GM23338 (cell line): ENCODE data around the gene NUCKS1. TPM values are rescaled to one million over a fixed set of nuclear protein-coding genes. Genes with fewer than 3 reads are reported as not detected.

ENCODE experiments used
- ATAC-seq: fragments of 200-7000 bp; cut with Tn5 transposase; 3 replicates; pipeline ENCODE4 v1.9.1; 2020
- DNase-seq: peaks from one replicate; pipeline ENCODE4 v3.0.0-alpha.2; 2015; ENCODE audit warnings: low spot score
- H2AFZ ChIP-seq: fragments of 200-600 bp; sonication (generic); 2 replicates; pipeline ENCODE4 v1.8.0; 2016; ENCODE audit warnings: antibody characterized with exemption, mild to moderate bottlenecking, moderate library complexity
- H3F3A ChIP-seq: fragments of 200-600 bp; sonication (generic); replicated peaks from 2 replicates; pipeline ENCODE4 v1.8.0; 2017; ENCODE audit warnings: antibody characterized with exemption, mixed run types, low read depth
- H3K27ac ChIP-seq: fragments of 200-600 bp; sonication (generic); 2 replicates; pipeline ENCODE4 v1.6.1; 2016; ENCODE audit warnings: low read depth
- H3K27me3 ChIP-seq: fragments of 200-600 bp; sonication (generic); 2 replicates; pipeline ENCODE4 v1.8.0; 2016; ENCODE audit warnings: mild to moderate bottlenecking, mixed run types, moderate library complexity; ENCODE audit not compliant: insufficient read depth
- H3K36me3 ChIP-seq: fragments of 200-600 bp; sonication (generic); 2 replicates; pipeline ENCODE4 v1.8.0; 2016; ENCODE audit warnings: mild to moderate bottlenecking; ENCODE audit not compliant: insufficient read depth
- H3K4me1 ChIP-seq: fragments of 200-600 bp; sonication (generic); 2 replicates; pipeline ENCODE4 v1.8.0; 2016; ENCODE audit warnings: mild to moderate bottlenecking, moderate library complexity; ENCODE audit not compliant: insufficient read depth
- H3K4me2 ChIP-seq: fragments of 200-600 bp; sonication (generic); 2 replicates; pipeline ENCODE4 v1.7.1; 2017; ENCODE audit warnings: mixed run types
- H3K4me3 ChIP-seq: fragments of 200-600 bp; sonication (generic); 2 replicates; pipeline ENCODE4 v1.6.1; 2016; ENCODE audit warnings: mixed run types
- H3K79me2 ChIP-seq: fragments of 200-600 bp; sonication (generic); replicated peaks from 2 replicates; pipeline ENCODE4 v1.8.0; 2017; ENCODE audit warnings: mild to moderate bottlenecking; ENCODE audit not compliant: insufficient read depth
- H3K9me2 ChIP-seq: fragments of 200-600 bp; sonication (generic); 2 replicates; pipeline ENCODE4 v1.8.0; 2017; ENCODE audit not compliant: insufficient read depth
- H4K20me1 ChIP-seq: fragments of 200-600 bp; sonication (generic); replicated peaks from 2 replicates; pipeline ENCODE4 v1.8.0; 2017; ENCODE audit warnings: mild to moderate bottlenecking; ENCODE audit not compliant: insufficient read depth
- H3K27ac Mint-ChIP-seq: 2 replicates; pipeline ENCODE4 v1.8.0; 2020; ENCODE audit warnings: inconsistent platforms, mild to moderate bottlenecking, moderate library complexity, mixed read lengths
- H3K27me3 Mint-ChIP-seq: 3 replicates; pipeline ENCODE4 v1.8.0; 2022; ENCODE audit warnings: low read depth, mild to moderate bottlenecking, moderate library complexity, mixed read lengths, inconsistent platforms; ENCODE audit not compliant: insufficient read depth, poor library complexity
- H3K36me3 Mint-ChIP-seq: 3 replicates; pipeline ENCODE4 v1.8.0; 2021; ENCODE audit warnings: low read depth, mild to moderate bottlenecking, inconsistent platforms, moderate library complexity, mixed read lengths
- H3K4me1 Mint-ChIP-seq: 3 replicates; pipeline ENCODE4 v1.8.0; 2020; ENCODE audit warnings: mild to moderate bottlenecking, inconsistent platforms, mixed read lengths
- H3K4me3 Mint-ChIP-seq: 3 replicates; pipeline ENCODE4 v1.8.0; 2021; ENCODE audit warnings: moderate library complexity, mild to moderate bottlenecking, inconsistent platforms, mixed read lengths
- H3K9me3 Mint-ChIP-seq: 3 replicates; pipeline ENCODE4 v1.8.0; 2020; ENCODE audit warnings: moderate library complexity, mild to moderate bottlenecking, inconsistent platforms, mixed read lengths
- CREB1 ChIP-seq: fragments of 250-450 bp; sonication (Bioruptor Pico); IDR thresholded peaks from 2 replicates; pipeline ENCODE4 v1.5.0; 2020; ENCODE audit warnings: low read depth, mild to moderate bottlenecking, moderate library complexity
- CTCF ChIP-seq, 2 experiments: fragments of 200-600 bp in 1 of 2; sonication (generic) in 1 of 2; conservative IDR thresholded peaks; 2 replicates each; pipeline versions ENCODE4 v1.5.1 to v1.6.1; 2016 to 2017; ENCODE audit warnings: antibody characterized with exemption in 2 of 2, low read depth in 2 of 2, mild to moderate bottlenecking in 2 of 2, moderate library complexity in 1 of 2
- EZH2 ChIP-seq: fragments of 200-600 bp; sonication (generic); IDR thresholded peaks from one replicate; pipeline ENCODE4 v1.8.0; 2017; ENCODE audit warnings: antibody characterized with exemption, mild to moderate bottlenecking, low read depth; ENCODE audit not compliant: unreplicated experiment
- EZH2phosphoT487 ChIP-seq: fragments of 200-600 bp; sonication (generic); IDR thresholded peaks from one replicate; pipeline ENCODE4 v1.8.1; 2018; ENCODE audit warnings: antibody characterized with exemption; ENCODE audit not compliant: unreplicated experiment
- NANOG ChIP-seq: IDR thresholded peaks from 2 replicates; pipeline ENCODE4 v1.6.1; 2016; ENCODE audit warnings: antibody characterized with exemption, borderline replicate concordance
- POLR2AphosphoS5 ChIP-seq: IDR thresholded peaks from 2 replicates; pipeline ENCODE4 v1.6.1; 2016; ENCODE audit warnings: antibody characterized with exemption, low read depth
- REST ChIP-seq: IDR thresholded peaks from one replicate; pipeline ENCODE4 v1.6.1; 2018; ENCODE audit warnings: antibody characterized with exemption; ENCODE audit not compliant: unreplicated experiment
- ZNF114 ChIP-seq: fragments of 250-450 bp; sonication (Bioruptor Pico); IDR thresholded peaks from 2 replicates; pipeline ENCODE4 v1.5.0; 2020; ENCODE audit warnings: mild to moderate bottlenecking, moderate library complexity
- ZNF331 ChIP-seq: fragments of 250-450 bp; sonication (Bioruptor Pico); IDR thresholded peaks from 2 replicates; pipeline ENCODE4 v1.5.0; 2020; ENCODE audit warnings: low read depth, mild to moderate bottlenecking, moderate library complexity
- polyA plus RNA-seq: library from polyadenylated mRNA; unstranded; fragments of >200 nt; fragmentation: Nextera tagmentation; extraction: Ambion mirVana; gene quantifications from 2 replicates; pipeline ENCODE4 v1.2.1, GENCODE V29; 2016
- total RNA-seq: library from RNA; depleted of rRNA; stranded (reverse); fragments of >200 nt; shearing (Covaris generic); gene quantifications from 2 replicates; pipeline ENCODE4 v1.2.3, GENCODE V29; 2014
- TF ChIP-seq, protein P1 (sequence below): IDR thresholded peaks from 2 replicates; pipeline ENCODE4 v1.6.1; 2016; ENCODE audit warnings: antibody characterized with exemption

NUCKS1 gene
- total and polyA plus RNA-seq, 2 experiments from 2014 or later: 255 to 307 TPM

GRCh38 chr1:205766570-205766969 lies 16.6 kb upstream of the NUCKS1 start (continued):
- TF ChIP-seq, protein P1, sequence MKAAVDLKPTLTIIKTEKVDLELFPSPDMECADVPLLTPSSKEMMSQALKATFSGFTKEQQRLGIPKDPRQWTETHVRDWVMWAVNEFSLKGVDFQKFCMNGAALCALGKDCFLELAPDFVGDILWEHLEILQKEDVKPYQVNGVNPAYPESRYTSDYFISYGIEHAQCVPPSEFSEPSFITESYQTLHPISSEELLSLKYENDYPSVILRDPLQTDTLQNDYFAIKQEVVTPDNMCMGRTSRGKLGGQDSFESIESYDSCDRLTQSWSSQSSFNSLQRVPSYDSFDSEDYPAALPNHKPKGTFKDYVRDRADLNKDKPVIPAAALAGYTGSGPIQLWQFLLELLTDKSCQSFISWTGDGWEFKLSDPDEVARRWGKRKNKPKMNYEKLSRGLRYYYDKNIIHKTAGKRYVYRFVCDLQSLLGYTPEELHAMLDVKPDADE: no peak
- TF ChIP-seq ZNF331 (CRISPR knock-in tag) (no peak), EZH2phosphoT487 (no peak), REST (no peak)

DNA sequence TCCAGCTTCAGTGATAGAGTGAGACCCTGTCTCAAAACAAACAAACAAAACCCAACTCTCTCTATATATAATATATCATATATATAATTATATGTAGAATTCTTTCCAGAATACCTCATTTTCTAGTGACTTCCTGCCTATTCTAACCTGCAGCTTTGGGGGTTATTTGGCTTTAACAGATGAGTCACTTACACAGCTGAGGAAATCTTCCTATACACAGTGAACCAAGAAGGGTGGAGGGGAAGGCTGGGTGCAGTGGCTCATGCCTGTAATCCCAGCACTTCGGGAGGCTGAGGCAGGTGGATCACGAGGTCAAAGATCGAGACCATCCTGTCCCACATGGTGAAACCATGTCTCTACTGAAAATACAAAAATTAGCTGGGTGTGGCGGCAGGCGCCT lies 16.1 kb upstream of the NUCKS1 start:
- H3K27me3 ChIP-seq: no peaks in the 10 kb centered on the region
- no peaks in the 10 kb centered on the region for H3K4me1 ChIP-seq
- DNase-seq (no peak), ATAC-seq (no peak)
- Mint-ChIP-seq H3K4me3 (no peak overlapping the region), H3K36me3 (no peaks in the 10 kb centered on the region), H3K9me3 (no peaks in the 10 kb centered on the region), H3K4me1 (0 out of 3 replicates have a peak, but pooled peaks cover 3% of the 10 kb centered on the region), H3K27me3 (peaks cover 2% of the 10 kb centered on the region), H3K27ac (no peak overlapping the region)
- H3K4me2 ChIP-seq: no peak overlapping the region
- no peaks in the 10 kb centered on the region for H4K20me1 ChIP-seq
- no peaks in the 10 kb centered on the region for H3K79me2 ChIP-seq
- H3F3A ChIP-seq: 0 out of 2 replicates have a peak, but pooled peaks cover 3% of the 10 kb centered on the region
- no peaks in the 10 kb centered on the region for H3K9me2 ChIP-seq
- H3K4me3 ChIP-seq: no peak overlapping the region
- no peak overlapping the region for H2AFZ ChIP-seq
- H3K36me3 ChIP-seq: no peaks in the 10 kb centered on the region
- H3K27ac ChIP-seq: no peak overlapping the region
- TF ChIP-seq POLR2AphosphoS5 (no peak), CTCF (conservative IDR thresholded peaks at IDR 0.05; ENCODE audit: low read depth in 2 of 2) (no peak), REST (no peak), NANOG (no peak), CREB1 (CRISPR knock-in tag) (no peak), EZH2 (no peak), EZH2phosphoT487 (no peak), ZNF114 (CRISPR knock-in tag) (no peak), ZNF331 (CRISPR knock-in tag) (no peak)
- TF ChIP-seq, protein P1: no peak
